Fibroblast of the aortic adventitia (primary cell): ENCODE results near the gene RBL1. TPM values are rescaled to one million over a fixed set of nuclear protein-coding genes. Genes with fewer than 3 reads are reported as not detected.

Experiments used
- DNase-seq: peaks from one replicate; pipeline ENCODE4 v3.0.0-alpha.2; 2010; ENCODE audit warnings: low read depth
- H3K4me3 ChIP-seq: 2 replicates; pipeline ENCODE4 v1.5.1; 2011; ENCODE audit warnings: low read depth, mild to moderate bottlenecking, control low read depth, low read length, moderate library complexity
- small RNA-seq: library from RNA; depleted of rRNA; stranded (forward); fragments of <200 nt; gene quantifications from one replicate; pipeline ENCODE3, GENCODE V24; 2012
- total RNA-seq: library from RNA; depleted of rRNA; stranded (reverse); fragments of >200 nt; gene quantifications from 2 replicates; pipeline ENCODE4 v1.2.3, GENCODE V29; 2012; ENCODE audit warnings: low replicate concordance
- TF ChIP-seq, protein P1 (sequence below): IDR thresholded peaks from 2 replicates; pipeline ENCODE4 v1.5.1; 2011; ENCODE audit warnings: mild to moderate bottlenecking, low read length, control low read depth, inconsistent platforms; ENCODE audit not compliant: insufficient read depth

Gene RBL1
- total RNA-seq, 1 donor, result 31.9 TPM

DNA sequence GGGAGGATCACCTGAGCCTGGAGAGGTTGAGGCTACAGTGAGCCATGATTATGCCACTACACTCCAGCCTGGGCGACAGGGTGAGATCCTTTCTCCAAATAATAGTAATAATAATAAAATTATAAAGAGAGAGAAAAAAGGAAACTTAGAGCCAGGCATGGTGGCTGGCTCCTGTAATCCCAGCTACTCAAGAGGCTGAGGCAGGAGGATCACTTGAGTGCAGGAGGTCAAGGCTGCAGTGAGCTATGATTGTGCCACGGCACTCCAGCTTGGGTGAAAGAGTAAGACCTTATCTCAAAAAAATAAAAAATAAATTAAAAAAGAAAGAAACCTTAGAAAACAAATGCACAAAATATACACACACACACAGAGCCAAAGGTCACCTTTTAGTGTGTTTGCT is 139.1 kb downstream of the RBL1 start:
- TF ChIP-seq, protein P1, sequence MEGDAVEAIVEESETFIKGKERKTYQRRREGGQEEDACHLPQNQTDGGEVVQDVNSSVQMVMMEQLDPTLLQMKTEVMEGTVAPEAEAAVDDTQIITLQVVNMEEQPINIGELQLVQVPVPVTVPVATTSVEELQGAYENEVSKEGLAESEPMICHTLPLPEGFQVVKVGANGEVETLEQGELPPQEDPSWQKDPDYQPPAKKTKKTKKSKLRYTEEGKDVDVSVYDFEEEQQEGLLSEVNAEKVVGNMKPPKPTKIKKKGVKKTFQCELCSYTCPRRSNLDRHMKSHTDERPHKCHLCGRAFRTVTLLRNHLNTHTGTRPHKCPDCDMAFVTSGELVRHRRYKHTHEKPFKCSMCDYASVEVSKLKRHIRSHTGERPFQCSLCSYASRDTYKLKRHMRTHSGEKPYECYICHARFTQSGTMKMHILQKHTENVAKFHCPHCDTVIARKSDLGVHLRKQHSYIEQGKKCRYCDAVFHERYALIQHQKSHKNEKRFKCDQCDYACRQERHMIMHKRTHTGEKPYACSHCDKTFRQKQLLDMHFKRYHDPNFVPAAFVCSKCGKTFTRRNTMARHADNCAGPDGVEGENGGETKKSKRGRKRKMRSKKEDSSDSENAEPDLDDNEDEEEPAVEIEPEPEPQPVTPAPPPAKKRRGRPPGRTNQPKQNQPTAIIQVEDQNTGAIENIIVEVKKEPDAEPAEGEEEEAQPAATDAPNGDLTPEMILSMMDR, result no peak
- DNase-seq, result no peak
- H3K4me3 ChIP-seq, result no peak overlapping the region

DNA sequence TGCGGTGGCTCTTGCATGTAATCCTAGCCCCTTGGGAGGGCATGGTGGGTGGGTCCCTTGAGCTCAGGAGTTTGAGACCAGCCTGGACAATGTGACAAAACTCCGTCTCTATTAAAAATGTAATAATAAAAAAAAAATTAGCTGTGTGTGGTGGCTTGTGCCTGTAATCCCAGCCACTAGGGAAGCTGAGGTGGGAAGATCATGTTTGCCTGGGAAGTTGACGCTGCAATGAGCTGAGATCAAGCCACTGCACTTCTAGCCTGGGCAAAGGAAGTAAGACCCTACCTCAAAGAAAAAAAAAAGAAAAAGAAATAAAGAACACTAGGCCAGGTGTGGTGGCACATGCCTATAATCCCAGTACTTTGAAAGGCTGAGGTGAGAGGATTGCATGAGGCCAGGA is 139.8 kb downstream of the RBL1 start:
- DNase-seq, result no peak
- TF ChIP-seq, protein P1, result no peak
- H3K4me3 ChIP-seq, result no peak overlapping the region

DNA sequence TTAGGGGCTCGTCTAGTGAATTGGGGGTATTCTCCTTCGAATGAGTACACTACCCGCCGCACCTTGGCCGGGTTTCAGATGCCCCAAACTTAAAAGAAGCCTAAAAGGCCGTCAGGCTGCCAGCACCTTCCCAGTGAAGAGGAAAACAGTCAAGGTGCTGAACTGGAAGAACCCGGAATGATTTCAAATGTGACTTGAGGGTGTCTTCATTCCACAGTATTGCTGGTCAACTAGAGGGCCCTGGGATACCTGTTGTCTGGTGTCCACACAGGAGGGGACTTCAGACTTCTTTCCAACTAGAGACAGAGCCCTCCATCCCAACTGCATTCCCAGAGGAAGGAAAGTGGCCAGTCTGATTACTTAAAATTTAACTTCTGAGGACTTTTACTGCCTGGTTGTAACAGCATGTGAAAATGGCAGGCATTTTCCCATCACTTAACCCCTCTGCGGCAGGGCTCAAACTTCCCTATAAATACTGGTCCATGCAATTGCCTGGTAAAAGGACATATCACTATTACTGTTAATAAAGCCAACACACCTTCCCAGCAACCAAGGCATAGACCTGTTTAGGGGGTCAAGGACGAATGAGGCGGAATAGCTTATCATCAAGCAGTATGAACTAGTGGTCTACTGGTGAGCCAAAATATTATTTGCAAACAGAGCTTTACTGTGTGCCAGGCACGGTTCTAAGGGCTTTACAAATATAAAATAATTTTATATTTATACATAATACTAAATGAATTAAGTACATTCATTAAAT is 143.6 kb downstream of the RBL1 start:
- peak overlapping the region; percentile 59 for H3K4me3 ChIP-seq
- TF ChIP-seq, protein P1, result no peak
- no peak for DNase-seq

DNA sequence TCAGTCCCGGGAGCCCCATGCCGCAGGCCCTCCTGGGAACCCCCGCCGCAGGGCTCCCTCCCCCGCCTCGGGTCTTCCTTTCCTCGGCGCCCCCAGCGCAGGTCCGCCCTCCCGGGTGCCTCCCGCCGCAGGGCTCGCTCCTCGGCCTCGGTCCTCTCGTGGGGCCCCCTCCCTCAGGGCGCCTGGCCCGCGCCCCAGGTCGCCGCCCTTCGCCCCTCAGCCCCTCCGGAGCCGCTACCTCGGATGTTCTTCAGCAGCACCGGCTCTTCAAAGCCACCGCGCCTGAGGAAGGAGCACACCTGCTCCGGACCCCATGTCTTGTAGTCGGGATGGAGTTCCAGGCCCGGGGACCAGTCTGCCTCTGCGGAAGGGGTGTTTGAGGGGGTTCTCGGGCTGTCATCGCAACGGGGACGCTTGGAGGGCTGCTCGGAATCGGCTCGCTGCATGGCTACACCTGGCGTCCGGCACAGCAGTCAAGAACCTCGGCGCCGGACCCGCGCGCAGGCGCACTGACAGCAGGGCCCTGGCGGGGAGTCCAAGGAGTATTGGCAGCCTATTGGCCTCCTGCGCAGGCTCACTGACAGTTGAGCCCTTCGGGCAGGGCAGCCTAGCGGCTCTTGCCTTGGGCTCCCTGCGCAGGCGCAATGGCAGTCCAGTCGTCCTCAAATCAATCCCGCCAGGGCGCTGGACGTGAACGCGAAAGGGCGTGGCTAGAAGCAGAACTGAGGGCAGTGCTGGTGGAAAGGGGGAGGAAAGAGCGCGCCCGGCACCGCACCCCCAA is 144.4 kb downstream of the RBL1 start, which contains the start of gene SAMHD1:
TSS of gene SAMHD1 (minus strand) at position 511 of the 781 bp plus-strand sequence. CDS start at position 446, 65 bp downstream.
- peak within 1 kb of the TSS; percentile 100 for H3K4me3 ChIP-seq
- TF ChIP-seq, protein P1, result peak; percentile 1

DNA sequence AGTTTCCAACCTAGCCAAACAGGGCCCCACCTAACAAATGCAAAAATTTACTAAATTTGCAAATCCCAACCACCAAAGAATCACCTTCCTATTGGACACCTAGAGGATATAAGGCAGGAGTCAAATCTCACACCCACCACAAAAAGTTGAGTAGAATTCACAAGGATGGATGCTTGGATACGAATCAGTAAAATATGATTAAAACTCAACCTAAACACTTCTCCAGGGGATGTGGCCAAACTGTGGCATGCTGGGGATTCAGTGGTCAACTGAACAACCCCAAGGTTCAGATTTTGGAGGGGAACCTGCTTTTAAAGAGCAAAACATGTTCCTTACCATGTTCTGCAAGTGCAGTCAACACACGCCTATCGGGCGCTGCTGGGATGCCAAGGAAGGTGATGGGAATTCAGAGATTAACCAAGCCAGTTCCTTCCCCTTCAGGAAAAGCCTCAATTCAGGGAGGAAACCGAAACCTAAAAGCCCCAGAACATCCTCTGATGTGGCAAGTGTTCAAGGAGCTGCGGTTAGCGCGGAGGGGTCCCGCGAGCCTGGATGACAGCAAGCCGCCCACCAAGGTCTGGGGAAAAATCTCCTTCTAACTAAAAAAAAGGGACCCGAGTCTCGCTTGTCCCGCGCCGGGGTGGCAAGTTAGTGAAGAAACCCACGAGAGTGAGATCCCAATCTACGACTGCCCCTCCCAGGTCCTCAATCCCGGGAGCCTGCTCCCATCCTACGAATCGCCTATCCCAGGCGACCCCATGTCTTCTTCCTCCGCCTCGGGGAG is 145.2 kb downstream of the RBL1 start:
- DNase-seq, result peak; percentile 39
- peak overlapping the region; percentile 100 for H3K4me3 ChIP-seq
- TF ChIP-seq, protein P1, result peak; percentile 29

More for the DNA sequence above, 144.4 kb downstream of the RBL1 start, which contains the start of gene SAMHD1:
- DNase-seq, result peak; percentile 98

Small RNAs within 50 kb of the gene (small RNA-seq; reads per million reads assigned to genes)
- gene RPS3AP3, result not detected

Other genes with a start within 250 kb of the RBL1 start
- gene TLDC2, start 219.9 kb downstream of the RBL1 start, total RNA-seq, result 0.18 TPM in 1 of 2 replicates, not detected in the other
- gene SAMHD1, start 144.3 kb downstream of the RBL1 start, total RNA-seq, result 32.7 and 41.8 TPM in 2 replicates
- 56.1 and 159 TPM in 2 replicates for gene RPN2, start 83.3 kb upstream of the RBL1 start, total RNA-seq
- gene MROH8, start 83.6 kb upstream of the RBL1 start, total RNA-seq, result 0.49 and 3.1 TPM in 2 replicates
- not detected in 2 replicates for gene GHRH, start 165.8 kb upstream of the RBL1 start, total RNA-seq
- gene MANBAL, start 193.7 kb upstream of the RBL1 start, total RNA-seq, result 12.8 and 27.6 TPM in 2 replicates